ENCODE results near the gene SLC34A3.
"Not testable (repeated sequence)": the region's sequence is repeated elsewhere in the genome, so short reads cannot be mapped to it uniquely, and the experiment has no call there.

Gene SLC34A3

GRCh38 chr9:137255448-137256114 is 24.9 kb downstream of the SLC34A3 start:
- DNase-seq (ENCODE audit: low spot score) = no peak

- DNase-seq (ENCODE audit: low spot score) = no peak
These were observed 25.7 kb downstream of the SLC34A3 start for GRCh38 chr9:137256362-137256761.

GRCh38 chr9:137256856-137257255 is 26.2 kb downstream of the SLC34A3 start:
- DNase-seq (ENCODE audit: low spot score) = no peak

GRCh38 chr9:137262173-137262908 is 31.6 kb downstream of the SLC34A3 start:
- DNase-seq (ENCODE audit: low spot score) = not testable (repeated sequence)

GRCh38 chr9:137262909-137263285 is 32.2 kb downstream of the SLC34A3 start:
- DNase-seq (ENCODE audit: low spot score) = no peak

GRCh38 chr9:137263506-137263905 is 32.8 kb downstream of the SLC34A3 start:
- no peak for DNase-seq (ENCODE audit: low spot score)

GRCh38 chr9:137264067-137264466 is 33.4 kb downstream of the SLC34A3 start:
- DNase-seq (ENCODE audit: low spot score) = no peak

- DNase-seq (ENCODE audit: low spot score) = no peak
These were observed 34.9 kb downstream of the SLC34A3 start for GRCh38 chr9:137265496-137266161.

- DNase-seq (ENCODE audit: low spot score) = no peak
These were observed 35.4 kb downstream of the SLC34A3 start for GRCh38 chr9:137266162-137266527.

GRCh38 chr9:137266585-137267453 is 36.1 kb downstream of the SLC34A3 start:
- DNase-seq (ENCODE audit: low spot score) = no peak

- no peak for DNase-seq (ENCODE audit: low spot score)
These were observed 37.2 kb downstream of the SLC34A3 start for GRCh38 chr9:137267933-137268355.

- no peak for DNase-seq (ENCODE audit: low spot score)
These were observed 38.0 kb downstream of the SLC34A3 start for GRCh38 chr9:137268538-137269201.

- DNase-seq (ENCODE audit: low spot score) = no peak
These were observed 38.6 kb downstream of the SLC34A3 start for GRCh38 chr9:137269231-137269772.

GRCh38 chr9:137270929-137271695 is 40.4 kb downstream of the SLC34A3 start:
- DNase-seq (ENCODE audit: low spot score) = no peak

- DNase-seq (ENCODE audit: low spot score) = no peak
These were observed 41.0 kb downstream of the SLC34A3 start for GRCh38 chr9:137271696-137272076.

GRCh38 chr9:137272241-137273094 is 41.8 kb downstream of the SLC34A3 start:
- no peak for DNase-seq (ENCODE audit: low spot score)

- no peak for DNase-seq (ENCODE audit: low spot score)
These were observed 42.4 kb downstream of the SLC34A3 start for GRCh38 chr9:137273095-137273490.

GRCh38 chr9:137273611-137274320 is 43.1 kb downstream of the SLC34A3 start:
- DNase-seq (ENCODE audit: low spot score) = no peak

- no peak for DNase-seq (ENCODE audit: low spot score)
These were observed 44.5 kb downstream of the SLC34A3 start for GRCh38 chr9:137275203-137275587.
